HEK293 (cell line): ENCODE measurements around the gene PTGER2.

Experiments used
- YY1 ChIP-seq: fragments of 450-650 bp; formaldehyde crosslinking; IDR thresholded peaks from 2 replicates; pipeline ENCODE4 v1.5.1; 2018; ENCODE audit warnings: missing biosample characterization, missing genetic modification characterization
- ZNF138 ChIP-seq: fragments of 450-650 bp; formaldehyde crosslinking; IDR thresholded peaks from 2 replicates; pipeline ENCODE4 v1.5.1; 2016; ENCODE audit warnings: missing biosample characterization, missing genetic modification characterization, borderline replicate concordance
- ZNF184 ChIP-seq: fragments of 450-650 bp; IDR thresholded peaks from 2 replicates; pipeline ENCODE4 v1.5.1; 2018; ENCODE audit warnings: missing biosample characterization, mild to moderate bottlenecking, missing genetic modification characterization
- ZNF530 ChIP-seq: fragments of 450-650 bp; formaldehyde crosslinking; IDR thresholded peaks from 2 replicates; pipeline ENCODE4 v1.5.1; 2016; ENCODE audit warnings: low read depth, missing biosample characterization, missing genetic modification characterization
- ZNF658 ChIP-seq: fragments of 450-650 bp; formaldehyde crosslinking; IDR thresholded peaks from 2 replicates; pipeline ENCODE4; 2016; ENCODE audit warnings: missing biosample characterization, missing genetic modification characterization
- TF ChIP-seq, protein P1 (sequence below): fragments of 450-650 bp; formaldehyde crosslinking; IDR thresholded peaks from 2 replicates; pipeline ENCODE4 v1.5.1; 2016; ENCODE audit warnings: missing biosample characterization, missing genetic modification characterization
- TF ChIP-seq, protein P2 (sequence below): fragments of 450-650 bp; formaldehyde crosslinking; IDR thresholded peaks from 2 replicates; pipeline ENCODE4 v1.5.1; 2016; ENCODE audit warnings: missing biosample characterization, missing genetic modification characterization

- TF ChIP-seq ZNF530 (tag by site-specific recombination) (no peak), YY1 (tag by site-specific recombination) (no peak), ZNF658 (tag by site-specific recombination) (no peak), ZNF184 (tag by site-specific recombination) (no peak), ZNF138 (no peak)
- TF ChIP-seq, protein P1, sequence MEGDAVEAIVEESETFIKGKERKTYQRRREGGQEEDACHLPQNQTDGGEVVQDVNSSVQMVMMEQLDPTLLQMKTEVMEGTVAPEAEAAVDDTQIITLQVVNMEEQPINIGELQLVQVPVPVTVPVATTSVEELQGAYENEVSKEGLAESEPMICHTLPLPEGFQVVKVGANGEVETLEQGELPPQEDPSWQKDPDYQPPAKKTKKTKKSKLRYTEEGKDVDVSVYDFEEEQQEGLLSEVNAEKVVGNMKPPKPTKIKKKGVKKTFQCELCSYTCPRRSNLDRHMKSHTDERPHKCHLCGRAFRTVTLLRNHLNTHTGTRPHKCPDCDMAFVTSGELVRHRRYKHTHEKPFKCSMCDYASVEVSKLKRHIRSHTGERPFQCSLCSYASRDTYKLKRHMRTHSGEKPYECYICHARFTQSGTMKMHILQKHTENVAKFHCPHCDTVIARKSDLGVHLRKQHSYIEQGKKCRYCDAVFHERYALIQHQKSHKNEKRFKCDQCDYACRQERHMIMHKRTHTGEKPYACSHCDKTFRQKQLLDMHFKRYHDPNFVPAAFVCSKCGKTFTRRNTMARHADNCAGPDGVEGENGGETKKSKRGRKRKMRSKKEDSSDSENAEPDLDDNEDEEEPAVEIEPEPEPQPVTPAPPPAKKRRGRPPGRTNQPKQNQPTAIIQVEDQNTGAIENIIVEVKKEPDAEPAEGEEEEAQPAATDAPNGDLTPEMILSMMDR (tag by site-specific recombination) = no peak
- TF ChIP-seq, protein P2, sequence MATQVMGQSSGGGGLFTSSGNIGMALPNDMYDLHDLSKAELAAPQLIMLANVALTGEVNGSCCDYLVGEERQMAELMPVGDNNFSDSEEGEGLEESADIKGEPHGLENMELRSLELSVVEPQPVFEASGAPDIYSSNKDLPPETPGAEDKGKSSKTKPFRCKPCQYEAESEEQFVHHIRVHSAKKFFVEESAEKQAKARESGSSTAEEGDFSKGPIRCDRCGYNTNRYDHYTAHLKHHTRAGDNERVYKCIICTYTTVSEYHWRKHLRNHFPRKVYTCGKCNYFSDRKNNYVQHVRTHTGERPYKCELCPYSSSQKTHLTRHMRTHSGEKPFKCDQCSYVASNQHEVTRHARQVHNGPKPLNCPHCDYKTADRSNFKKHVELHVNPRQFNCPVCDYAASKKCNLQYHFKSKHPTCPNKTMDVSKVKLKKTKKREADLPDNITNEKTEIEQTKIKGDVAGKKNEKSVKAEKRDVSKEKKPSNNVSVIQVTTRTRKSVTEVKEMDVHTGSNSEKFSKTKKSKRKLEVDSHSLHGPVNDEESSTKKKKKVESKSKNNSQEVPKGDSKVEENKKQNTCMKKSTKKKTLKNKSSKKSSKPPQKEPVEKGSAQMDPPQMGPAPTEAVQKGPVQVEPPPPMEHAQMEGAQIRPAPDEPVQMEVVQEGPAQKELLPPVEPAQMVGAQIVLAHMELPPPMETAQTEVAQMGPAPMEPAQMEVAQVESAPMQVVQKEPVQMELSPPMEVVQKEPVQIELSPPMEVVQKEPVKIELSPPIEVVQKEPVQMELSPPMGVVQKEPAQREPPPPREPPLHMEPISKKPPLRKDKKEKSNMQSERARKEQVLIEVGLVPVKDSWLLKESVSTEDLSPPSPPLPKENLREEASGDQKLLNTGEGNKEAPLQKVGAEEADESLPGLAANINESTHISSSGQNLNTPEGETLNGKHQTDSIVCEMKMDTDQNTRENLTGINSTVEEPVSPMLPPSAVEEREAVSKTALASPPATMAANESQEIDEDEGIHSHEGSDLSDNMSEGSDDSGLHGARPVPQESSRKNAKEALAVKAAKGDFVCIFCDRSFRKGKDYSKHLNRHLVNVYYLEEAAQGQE (tag by site-specific recombination) = no peak
These were observed 40.1 kb downstream of the PTGER2 start for GRCh38 chr14:52354242-52354641.
